ENCODE results near the gene LRRC14B.

DNA sequence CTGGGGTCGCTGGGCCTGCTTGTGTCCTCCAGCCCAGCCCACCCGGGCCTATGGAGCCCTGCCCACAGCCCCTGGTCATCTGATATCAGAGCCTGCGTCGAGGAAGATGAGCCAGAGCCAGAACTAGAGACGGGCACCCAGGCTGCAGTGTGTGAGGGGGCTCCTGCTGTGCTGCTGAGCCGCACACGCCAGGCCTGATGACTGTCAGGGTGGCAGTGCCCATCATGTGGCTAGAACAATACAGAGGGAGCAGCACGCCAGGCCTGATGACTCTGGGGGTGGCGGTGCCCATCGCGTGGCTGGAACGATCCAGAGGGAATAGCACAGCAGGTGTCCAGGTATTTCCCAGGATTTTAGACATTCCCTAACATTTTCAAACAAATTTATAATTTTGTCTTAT is 9.2 kb upstream of the LRRC14B start:
- no peak for TF ChIP-seq CTCF (IDR thresholded peaks at IDR 0.05 in 4 of 5, conservative IDR thresholded peaks at IDR 0.05 in 1 of 5)
- TF ChIP-seq POLR2A (IDR thresholded peaks at IDR 0.05), result no peak
